SK-MEL-5 (cell line): ENCODE data around the gene PSMD6. TPM values are rescaled to one million over a fixed set of nuclear protein-coding genes. Genes with fewer than 3 reads are reported as not detected.

Experiments used
- DNase-seq: peaks from one replicate; pipeline ENCODE4 v3.0.0-alpha.2; 2016; ENCODE audit warnings: low read depth, low spot score
- in situ Hi-C: cut with HindIII; loops from 2 replicates; pipeline ENCODE4 v1.10.0; 2016; ENCODE audit warnings: low sequenced_read_pairs, high pct_unique_total_duplicates, low pct_unique_long_range_greater_than_20kb
- polyA plus RNA-seq, 2 experiments: library from polyadenylated mRNA; depleted of rRNA; stranded (reverse); fragments of >200 nt; gene quantifications; 2 replicates each; pipeline ENCODE4 v1.2.3, GENCODE V29; 2015
- total RNA-seq: library from RNA; depleted of rRNA; stranded (reverse); fragments of >200 nt; shearing (Covaris generic); gene quantifications from 2 replicates; pipeline ENCODE4 v1.2.3, GENCODE V29; 2014; rRNA removed

Gene PSMD6
- total RNA-seq = 108 and 129 TPM in 2 replicates
- polyA plus RNA-seq (2015; cell fraction: cytosol; rRNA removed) = 93.0 and 101 TPM in 2 replicates
- 187 and 191 TPM in 2 replicates for polyA plus RNA-seq (2015; cell fraction: nucleus; rRNA removed)

DNA sequence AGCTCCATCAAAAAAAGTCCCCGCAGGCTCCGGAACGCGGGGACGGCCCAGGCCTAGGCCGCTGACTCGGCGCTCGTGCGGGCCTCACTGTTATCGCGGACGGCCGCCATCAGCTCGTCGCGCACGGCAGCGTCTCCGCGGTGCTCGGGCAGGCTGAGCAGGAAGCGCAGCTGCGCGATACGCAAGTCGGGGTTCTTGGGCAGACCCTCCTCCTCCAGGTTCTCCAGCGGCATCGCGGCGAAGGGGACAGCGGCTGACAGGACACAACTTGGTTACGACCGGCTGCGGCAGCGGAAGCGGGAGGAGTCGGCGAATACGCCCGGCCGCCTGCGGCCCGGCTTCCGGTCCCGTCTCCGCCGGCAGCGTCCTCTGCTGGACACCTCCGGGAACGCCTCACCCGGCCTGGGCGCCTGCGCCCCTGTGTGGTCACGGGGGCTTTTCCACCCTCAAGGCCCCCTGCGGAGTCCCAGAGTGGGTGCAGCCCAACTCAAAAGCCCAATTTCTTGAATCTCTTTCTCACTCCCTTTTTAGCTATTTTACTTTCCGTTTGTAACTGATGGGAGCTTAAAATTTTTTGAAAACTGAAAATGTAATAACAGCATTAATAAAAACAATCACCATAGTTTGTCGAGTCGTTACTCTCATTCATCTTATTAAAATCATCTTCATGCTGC is at the start of gene PSMD6:
Gene PSMD6 (minus strand): TSS at position 308 of the 674 bp plus-strand sequence. CDS start 75 bp downstream, at position 233.
- in situ Hi-C loops = no loop called here
- DNase-seq = peak; percentile 85

DNA sequence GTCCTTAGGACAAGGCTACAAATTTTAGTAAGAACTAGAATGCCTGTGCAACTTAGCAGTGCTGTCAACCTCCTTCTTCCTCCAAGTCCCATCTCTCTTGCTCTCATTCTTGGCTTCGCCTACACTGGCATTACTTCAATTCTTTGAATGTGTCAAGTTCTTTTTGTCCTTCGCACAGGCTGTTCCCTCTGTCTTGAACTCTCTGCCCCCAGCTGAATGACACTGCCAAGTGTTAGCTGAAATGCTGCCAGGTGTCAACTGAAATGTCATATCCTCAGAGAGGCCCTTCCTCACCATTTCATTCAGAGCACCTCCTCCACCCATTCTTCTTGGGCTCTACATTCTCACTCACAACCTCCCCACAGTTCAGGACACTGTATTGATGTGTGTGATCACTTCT is 48.8 kb upstream of the PSMD6 start:
- DNase-seq = no peak
- in situ Hi-C loops = no loop called here

DNA sequence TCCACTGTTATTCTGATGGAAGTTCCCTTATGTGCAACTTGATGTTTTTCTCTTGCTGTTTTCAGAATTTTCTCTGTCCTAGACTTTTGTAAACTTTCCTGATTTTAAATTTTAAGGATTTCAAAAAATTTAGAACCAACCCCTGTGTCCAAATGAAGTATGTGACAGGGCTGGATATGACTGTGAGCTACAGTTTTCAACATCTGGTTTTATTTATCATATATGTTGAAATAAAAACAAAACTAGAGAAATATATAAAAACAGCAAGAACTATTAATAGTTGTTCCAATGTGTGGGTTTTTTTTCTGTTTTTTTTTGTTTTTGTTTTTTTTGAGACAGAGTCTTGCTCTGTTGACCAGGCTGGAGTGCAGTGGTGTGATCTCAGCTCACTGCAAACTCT is 47.4 kb upstream of the PSMD6 start:
- DNase-seq = no peak
- in situ Hi-C loops = no loop called here

DNA sequence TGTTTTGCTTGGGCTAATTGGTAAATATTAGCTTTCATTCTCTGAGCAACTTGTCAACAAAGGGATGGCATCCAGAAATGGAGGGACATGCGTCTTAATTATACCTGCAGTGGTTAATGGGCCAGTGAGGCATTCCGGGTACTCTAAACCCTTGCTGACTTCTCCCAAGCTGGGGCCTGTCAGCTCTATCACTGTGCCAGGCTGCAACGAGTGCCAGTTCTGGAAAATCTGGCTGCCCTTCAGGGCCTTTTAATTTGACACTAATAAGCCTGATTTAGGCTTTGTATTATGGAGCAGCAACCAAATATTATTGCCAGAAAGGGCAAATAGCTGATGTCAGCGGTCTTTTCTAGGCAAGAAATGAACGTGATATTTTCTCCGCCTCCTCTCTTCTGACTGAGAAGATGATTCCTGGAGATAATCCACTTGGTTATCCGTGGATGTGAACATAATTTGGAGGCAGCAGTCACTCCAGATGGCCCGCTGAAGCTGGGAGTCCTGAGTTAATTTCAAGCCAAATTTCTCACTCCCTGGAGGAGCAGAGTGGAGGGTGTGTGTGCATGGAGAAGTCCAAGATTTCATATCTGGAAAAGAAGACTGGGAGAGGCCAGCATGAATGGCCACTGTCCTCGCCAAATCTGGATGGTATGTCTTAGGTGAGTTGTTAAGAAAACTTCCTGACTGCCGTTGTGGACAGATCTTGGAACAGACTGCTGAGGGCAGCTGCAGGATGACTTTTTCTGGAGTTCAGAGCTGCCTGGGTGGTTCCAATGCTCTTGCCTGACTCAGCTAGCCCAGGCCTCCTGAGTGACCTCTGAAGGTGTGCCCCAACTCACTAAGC is 44.4 kb upstream of the PSMD6 start:
- in situ Hi-C loops = no loop called here
- DNase-seq = no peak

DNA sequence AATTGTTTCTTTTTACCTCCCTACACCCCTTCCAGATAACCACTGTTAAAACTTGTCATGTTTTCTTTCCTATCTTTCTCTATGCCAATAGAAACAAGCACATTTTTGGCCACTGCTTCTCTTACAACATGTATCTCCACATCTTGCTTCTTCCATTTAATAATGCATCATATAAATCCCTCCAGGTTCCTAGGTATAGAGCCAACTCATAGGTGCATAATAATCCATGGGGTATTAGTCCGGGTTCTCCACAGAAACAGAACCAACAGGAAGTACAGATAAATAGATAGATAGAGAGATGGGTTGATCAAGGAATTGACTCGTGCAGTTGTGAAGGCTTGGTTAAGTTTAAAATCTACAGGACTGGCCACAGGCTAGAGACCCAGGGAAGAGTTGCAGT is 41.5 kb upstream of the PSMD6 start:
- in situ Hi-C loops = no loop called here
- DNase-seq = no peak

DNA sequence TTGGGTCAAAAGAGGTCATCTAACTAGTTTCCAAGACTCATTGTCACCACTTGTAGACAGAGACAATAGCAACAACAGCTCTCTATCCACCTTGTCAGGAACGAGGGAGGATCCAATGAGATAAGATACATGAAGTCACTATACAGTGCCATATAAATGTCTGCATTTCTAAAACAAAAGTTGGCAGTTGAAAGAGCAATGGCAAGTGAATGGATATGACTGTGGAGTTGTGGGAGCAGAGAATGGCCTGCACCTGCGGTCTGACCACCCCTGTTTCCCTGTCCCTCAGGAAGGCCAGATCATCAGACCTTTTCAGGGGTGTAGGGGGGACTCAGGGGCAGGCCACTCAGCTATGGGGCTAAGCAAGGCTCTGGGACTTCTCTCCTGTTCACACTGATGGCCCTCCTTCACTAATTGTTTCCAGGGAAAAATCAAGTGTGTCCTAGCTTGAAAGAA is 40.7 kb upstream of the PSMD6 start:
- no peak for DNase-seq
- in situ Hi-C loops = no loop called here

DNA sequence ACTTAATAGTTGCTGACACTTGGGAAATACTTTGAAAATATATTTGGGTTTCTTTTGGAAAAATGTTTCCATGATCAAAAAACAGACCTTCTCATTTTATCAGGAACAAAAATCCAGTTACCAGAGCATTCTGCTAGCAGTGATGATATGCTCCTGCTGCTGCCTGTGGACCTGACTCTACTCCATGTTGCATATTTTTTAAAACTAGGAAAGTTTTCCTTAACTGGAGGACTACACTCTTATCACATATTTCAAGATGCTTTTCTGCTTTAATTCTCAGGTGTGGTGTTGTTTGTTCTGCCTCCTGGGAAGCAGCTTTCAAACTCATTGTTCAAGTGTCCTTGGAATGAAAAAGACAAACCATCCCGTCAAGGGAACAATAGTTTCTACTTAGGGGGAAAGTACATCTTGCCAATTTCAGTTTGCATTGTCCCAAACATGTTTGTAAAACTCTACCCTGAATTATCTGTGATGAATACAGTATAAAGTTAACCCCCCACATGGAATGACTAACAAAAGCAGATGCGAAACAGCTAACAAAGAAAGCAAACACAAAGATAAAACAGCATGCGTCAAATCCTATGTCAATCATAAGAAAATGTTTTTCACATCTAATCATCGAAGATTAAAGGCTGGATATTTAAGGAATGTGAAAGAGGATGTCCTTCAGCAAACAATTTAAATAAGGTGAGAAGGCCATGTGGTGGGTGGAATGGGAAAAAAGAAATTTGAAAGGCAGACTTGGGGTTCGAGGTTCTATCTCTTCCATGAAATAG is 40.1 kb upstream of the PSMD6 start:
- in situ Hi-C loops = no loop called here
- no peak for DNase-seq

DNA sequence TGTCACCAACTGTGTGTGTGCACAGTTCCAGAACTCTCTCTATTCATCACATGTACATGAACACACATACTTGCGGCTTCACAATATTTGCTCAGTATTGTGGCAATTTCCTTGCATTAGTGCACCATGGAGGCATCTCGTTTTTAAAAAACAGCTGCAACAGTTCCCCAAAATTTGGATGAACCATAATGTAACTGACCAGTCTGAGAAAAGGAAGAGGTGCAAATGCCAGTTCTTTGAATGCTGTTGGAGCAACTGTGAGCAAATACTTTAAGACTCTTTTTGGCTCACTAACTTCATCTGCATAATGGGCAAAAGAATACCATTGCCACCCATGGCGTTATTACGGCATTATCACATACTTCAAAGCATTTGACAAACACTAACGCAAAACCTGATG is 38.3 kb upstream of the PSMD6 start:
- DNase-seq = no peak
- in situ Hi-C loops = no loop called here

DNA sequence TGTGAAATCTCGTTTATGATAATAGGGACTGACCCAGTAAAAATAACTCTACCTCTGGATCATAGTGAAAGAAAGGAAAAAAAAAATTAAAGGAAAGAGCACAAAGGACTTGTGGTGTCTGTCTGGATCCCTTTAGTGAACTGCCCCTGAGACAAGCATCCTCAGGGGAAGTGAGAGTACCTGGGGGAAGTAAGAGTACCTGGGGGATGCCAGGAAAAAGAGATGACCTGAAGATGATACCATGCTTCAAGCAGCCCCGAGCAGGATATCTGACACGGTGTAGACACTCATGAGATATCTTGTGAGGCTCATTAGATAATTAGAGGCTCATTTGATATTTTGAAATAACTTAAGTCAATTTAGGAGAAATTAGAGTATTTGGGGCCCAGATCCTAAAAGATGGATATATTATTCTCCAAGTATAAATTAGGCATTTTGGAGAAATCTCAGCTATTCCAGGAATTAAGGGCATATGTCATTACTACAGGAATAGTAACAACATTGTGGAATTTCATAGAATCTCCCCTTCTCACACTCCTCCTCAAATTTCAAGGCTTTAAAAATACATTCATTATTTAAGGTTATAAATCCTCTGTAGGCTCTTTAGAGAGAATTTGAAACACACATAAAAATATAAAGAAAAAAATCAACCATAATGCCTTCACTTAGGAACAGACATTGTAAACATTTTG is 36.3 kb upstream of the PSMD6 start:
- in situ Hi-C loops = no loop called here
- no peak for DNase-seq

DNA sequence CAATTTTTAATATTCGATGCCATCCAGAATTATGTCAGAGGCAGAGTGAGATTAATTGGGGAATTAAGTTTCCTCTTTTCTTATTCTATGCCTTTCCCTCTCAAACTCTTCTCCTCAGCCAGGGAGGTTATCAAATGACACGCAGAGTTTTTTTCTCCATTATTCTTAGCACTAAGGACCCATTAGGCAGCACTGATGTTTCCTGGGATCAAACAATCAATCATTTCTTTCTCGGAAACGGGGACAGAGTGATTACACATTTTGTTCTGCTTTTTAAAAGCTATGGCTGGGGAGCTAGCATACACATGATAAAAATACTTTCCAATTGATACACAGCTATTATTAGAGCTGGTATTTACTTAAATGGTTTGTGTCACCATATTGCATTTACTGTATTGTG is 35.3 kb upstream of the PSMD6 start:
- DNase-seq = no peak
- in situ Hi-C loops = no loop called here

DNA sequence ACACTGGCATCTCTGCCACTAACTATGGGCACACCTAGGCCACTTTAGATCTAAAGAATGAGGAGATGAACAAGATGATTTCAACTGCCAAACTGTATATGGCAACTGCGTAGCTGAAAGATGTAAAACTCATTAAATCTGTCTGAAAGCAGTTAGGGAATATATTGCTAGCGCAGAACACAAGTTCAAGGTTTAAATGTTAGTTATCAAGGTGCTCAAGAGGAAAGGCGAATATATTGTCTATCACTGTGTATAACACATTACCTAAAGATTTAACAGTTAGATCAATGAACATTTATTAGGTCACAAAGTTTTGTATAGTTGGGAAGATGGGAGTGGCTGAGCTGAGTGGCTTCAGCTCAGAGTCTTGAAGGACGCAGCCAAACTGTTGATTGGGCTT is 33.9 kb upstream of the PSMD6 start:
- in situ Hi-C loops = no loop called here
- no peak for DNase-seq

DNA sequence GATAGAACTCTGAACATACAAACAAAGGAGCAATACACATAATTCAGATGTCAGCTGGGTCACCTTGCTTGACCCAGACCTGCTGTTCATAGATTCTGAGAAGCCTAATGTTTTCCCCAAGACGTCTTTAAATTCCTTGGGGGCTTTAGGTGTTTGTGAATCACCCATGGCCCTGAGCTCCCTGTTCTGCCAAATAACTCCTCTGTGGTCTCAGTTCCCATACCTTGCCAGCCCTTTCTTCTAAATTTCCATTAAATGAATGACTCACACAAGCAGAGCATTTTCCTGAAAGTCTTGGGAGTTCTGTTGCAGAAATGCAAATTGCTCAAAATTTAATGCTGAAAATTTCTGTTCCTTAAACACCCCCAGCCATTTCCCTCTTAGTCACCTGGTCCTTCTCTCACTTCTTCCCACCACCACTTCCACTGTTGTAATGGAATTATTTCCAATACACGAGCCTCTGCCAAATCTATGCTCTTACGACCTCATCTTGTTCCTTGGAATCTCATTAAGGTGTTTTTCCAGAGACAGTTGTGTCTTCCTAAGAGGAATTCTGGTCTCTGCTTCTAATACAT is 33.4 kb upstream of the PSMD6 start:
- in situ Hi-C loops = no loop called here
- DNase-seq = no peak

DNA sequence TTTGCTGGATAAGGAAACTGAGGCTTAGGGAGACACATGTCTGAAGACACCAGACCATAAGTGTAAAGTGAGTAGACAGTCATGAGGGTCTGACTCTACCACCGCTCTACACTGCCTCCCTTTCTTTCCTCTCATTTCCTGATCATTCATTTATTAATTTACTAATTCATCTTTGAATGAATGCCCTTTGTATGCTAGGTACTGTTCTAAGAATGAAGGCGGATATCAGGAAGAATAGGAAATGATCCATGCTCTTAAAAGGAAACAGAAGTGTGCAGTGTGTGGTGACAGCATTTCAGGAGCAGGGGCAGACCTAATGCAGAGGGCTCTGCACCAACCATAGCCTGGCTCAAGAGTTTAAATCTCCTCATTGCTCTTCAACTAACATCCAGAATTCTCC is 31.8 kb upstream of the PSMD6 start:
- DNase-seq = peak; percentile 7
- in situ Hi-C loops = no loop called here

DNA sequence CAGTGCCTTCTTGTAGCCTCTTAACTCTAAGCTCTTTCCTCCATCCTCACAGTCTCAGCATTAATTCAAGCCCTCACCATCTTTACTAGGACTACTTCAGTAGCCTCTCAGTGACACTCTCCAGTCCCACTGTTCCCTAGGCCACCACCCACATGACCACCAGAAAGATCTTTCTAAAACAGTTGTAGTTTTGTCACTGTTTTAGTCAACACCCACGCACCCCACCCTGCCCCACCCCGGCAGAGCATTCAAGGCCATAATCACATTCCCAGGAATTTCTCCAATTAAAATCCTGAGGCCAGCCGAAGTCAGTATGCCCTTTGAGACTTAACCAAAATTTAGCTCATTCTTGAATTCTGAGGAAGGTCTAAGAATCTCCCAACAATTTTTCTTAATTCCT is 31.2 kb upstream of the PSMD6 start:
- in situ Hi-C loops = no loop called here

DNA sequence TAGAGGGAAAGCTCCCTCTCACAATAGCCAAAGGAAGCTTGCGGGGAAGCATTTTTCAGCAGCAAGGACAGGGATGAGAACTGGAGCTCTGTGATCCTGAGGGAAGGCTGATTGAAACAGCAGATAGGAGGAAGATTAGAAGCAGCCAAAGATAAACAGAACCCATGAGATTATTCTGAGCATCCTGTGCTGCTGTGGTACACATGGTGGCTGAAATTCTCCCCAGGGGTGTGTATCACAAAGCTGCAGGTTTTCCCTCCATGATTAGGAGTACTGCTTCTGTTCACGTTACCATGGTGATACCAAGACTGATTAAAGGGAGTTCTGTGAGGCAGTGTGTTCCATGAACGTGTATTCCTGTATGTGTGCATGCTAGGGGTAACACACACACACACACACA is 30.3 kb upstream of the PSMD6 start:
- in situ Hi-C loops = no loop called here
- DNase-seq = no peak

More for the DNA sequence above, 31.2 kb upstream of the PSMD6 start:
- DNase-seq = no peak

DNA sequence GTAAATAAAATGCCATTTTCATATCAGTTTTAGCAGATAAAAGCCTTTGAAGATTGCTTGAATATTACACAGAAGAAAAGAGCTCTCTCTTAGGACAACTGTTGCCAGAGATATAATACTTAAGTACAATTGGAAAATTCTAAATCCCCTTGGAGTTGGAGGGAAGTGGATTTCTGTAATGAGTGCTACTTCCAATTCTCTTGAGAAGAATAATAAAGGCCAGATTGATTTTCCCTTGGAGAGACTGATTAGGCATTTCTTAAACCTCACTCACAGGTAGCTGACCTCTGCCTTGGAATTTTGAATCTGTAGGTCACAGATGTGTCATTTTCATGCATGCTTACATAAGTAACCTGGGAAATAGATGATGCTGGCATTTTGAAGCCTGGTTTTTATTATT is 29.8 kb upstream of the PSMD6 start:
- in situ Hi-C loops = no loop called here
- no peak for DNase-seq

DNA sequence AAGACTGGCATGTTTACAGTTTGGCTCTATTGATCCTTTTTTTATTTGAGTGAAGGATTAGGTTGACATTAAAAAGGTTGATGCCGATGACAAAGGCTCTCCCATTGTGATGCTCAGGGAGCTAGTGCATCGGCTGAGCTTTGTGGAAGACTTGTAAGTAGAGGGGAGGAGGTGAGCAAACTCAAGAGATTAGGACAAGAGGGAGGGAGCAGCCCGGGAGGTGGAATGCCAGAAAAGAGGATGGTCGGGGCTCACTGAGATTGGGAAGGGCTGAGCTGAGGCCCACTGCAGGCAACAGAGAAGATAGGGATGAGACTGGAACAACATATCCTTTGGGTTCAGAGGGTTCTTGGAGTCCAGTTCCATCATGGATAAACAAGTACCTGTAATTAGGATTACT is 26.5 kb upstream of the PSMD6 start:
- DNase-seq = no peak
- in situ Hi-C loops = loop anchor here (25.0 kb wide), 1 partner anchor 137 kb away; no protein-coding TSS in a partner anchor
